ENCODE data around the gene SF3A2.

DNA sequence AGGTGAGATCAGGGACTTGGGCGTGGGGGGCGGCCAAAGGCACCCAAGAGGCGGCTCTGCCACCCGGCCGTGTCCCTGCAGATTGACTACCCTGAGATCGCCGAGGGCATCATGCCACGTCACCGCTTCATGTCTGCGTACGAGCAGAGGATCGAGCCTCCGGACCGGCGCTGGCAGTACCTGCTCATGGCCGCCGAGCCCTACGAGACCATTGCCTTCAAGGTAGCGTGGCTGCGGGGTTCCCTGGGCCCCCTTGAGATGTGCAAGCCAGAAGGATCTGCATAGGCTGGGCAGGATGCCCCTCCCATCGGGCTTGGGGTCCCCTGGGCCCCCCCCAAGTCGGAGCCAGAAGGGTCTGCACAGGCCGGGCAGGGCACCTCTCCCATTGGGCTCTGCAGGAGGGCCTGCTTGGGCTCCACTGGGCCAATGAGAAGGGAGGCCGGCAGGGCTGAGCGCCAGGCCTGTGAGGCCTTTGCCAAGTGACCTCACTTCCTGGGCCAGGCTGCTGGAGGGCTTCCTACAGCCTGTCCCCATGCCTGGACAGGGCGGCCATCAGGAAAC, 10.3 kb downstream of the SF3A2 start:
- TF ChIP-seq, protein P1, sequence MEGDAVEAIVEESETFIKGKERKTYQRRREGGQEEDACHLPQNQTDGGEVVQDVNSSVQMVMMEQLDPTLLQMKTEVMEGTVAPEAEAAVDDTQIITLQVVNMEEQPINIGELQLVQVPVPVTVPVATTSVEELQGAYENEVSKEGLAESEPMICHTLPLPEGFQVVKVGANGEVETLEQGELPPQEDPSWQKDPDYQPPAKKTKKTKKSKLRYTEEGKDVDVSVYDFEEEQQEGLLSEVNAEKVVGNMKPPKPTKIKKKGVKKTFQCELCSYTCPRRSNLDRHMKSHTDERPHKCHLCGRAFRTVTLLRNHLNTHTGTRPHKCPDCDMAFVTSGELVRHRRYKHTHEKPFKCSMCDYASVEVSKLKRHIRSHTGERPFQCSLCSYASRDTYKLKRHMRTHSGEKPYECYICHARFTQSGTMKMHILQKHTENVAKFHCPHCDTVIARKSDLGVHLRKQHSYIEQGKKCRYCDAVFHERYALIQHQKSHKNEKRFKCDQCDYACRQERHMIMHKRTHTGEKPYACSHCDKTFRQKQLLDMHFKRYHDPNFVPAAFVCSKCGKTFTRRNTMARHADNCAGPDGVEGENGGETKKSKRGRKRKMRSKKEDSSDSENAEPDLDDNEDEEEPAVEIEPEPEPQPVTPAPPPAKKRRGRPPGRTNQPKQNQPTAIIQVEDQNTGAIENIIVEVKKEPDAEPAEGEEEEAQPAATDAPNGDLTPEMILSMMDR (IDR thresholded peaks at IDR 0.05) = no peak
- TF ChIP-seq POLR2A (IDR thresholded peaks at IDR 0.05) = no peak
